Measurements from ENCODE around the gene SCYL1.

DNA sequence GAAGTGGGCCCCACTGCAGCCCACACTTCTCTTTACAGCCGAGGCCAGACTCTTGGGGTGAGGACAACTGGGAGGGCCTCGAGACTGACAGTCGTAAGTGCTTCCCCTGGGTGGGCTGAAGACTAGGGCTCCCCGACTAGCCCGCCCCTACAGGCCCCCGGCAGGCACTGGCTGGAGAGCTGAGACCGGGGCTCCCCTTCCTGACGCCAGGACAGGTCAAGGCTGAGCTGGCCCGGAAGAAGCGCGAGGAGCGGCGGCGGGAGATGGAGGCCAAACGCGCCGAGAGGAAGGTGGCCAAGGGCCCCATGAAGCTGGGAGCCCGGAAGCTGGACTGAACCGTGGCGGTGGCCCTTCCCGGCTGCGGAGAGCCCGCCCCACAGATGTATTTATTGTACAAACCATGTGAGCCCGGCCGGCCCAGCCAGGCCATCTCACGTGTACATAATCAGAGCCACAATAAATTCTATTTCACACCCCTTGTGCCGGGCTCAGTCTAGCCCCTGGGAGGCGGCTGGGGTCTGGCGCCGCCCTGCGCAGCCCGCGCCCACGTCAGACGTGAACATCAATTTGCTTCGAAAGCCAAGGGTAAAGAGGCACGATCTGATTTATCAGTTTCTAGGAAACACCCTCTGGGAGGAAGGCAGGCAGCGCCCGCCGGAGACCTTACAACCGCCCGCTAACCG, 13.5 kb downstream of the SCYL1 start:
- TF ChIP-seq, protein P1, sequence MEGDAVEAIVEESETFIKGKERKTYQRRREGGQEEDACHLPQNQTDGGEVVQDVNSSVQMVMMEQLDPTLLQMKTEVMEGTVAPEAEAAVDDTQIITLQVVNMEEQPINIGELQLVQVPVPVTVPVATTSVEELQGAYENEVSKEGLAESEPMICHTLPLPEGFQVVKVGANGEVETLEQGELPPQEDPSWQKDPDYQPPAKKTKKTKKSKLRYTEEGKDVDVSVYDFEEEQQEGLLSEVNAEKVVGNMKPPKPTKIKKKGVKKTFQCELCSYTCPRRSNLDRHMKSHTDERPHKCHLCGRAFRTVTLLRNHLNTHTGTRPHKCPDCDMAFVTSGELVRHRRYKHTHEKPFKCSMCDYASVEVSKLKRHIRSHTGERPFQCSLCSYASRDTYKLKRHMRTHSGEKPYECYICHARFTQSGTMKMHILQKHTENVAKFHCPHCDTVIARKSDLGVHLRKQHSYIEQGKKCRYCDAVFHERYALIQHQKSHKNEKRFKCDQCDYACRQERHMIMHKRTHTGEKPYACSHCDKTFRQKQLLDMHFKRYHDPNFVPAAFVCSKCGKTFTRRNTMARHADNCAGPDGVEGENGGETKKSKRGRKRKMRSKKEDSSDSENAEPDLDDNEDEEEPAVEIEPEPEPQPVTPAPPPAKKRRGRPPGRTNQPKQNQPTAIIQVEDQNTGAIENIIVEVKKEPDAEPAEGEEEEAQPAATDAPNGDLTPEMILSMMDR (IDR thresholded peaks at IDR 0.05) = no peak
- TF ChIP-seq EZH2 (IDR thresholded peaks at IDR 0.05; ENCODE audit: borderline replicate concordance, insufficient read depth, low read depth, low read length, poor library complexity, severe bottlenecking) = no peak

Data from B cell (primary cell).